Vagina (tissue), 2 donors: ENCODE results near the gene NXPH1. TPM values are rescaled to one million over a fixed set of nuclear protein-coding genes. Genes with fewer than 3 reads are reported as not detected.

Experiments
- DNase-seq, 2 donors: peaks; one replicate each; pipeline ENCODE4 v3.0.0-alpha.2; 2017; ENCODE audit errors: extremely low spot score in 2 of 2
- H3K27ac ChIP-seq: fragments of 200-600 bp; sonication (generic); one replicate; pipeline ENCODE4 v1.5.1; 2019
- H3K27me3 ChIP-seq: fragments of 200-600 bp; sonication (generic); one replicate; pipeline ENCODE4 v1.5.1; 2019
- H3K36me3 ChIP-seq, 2 donors: fragments of 200-600 bp; sonication (generic); one replicate each; pipeline ENCODE4 v1.5.1; 2017 to 2019
- H3K4me1 ChIP-seq: fragments of 200-600 bp; sonication (generic); one replicate; pipeline ENCODE4 v1.5.1; 2019
- H3K4me3 ChIP-seq, 2 donors: fragments of 200-600 bp; sonication (generic); 1 replicate in 1 of 2; 2 replicates in 1 of 2; pipeline ENCODE4 v1.5.1; 2016 to 2019
- H3K9me3 ChIP-seq: fragments of 200-600 bp; sonication (generic); one replicate; pipeline ENCODE4 v1.5.1; 2019
- CTCF ChIP-seq, 3 experiments: fragments of 450-650 bp in 2 of 3; fragments of 200-600 bp in 1 of 3; sonication (generic) in 1 of 3; IDR thresholded peaks; one replicate each; pipeline ENCODE4 v1.5.1; 2017 to 2019; ENCODE audit warnings: antibody characterized with exemption in 3 of 3, mild to moderate bottlenecking in 2 of 3, moderate library complexity in 2 of 3
- POLR2A ChIP-seq, 2 donors: fragments of 450-650 bp; IDR thresholded peaks; one replicate each; pipeline ENCODE4 v1.6.1; 2017; ENCODE audit warnings: antibody characterized with exemption in 2 of 2, mild to moderate bottlenecking in 2 of 2, moderate library complexity in 2 of 2
- POLR2AphosphoS5 ChIP-seq, 2 donors: sonication (generic); formaldehyde crosslinking; IDR thresholded peaks; one replicate each; pipeline ENCODE4 v1.9.0; 2017; ENCODE audit warnings: antibody characterized with exemption in 2 of 2, mild to moderate bottlenecking in 2 of 2, low read depth in 1 of 2; ENCODE audit not compliant: insufficient read depth in 1 of 2
- intact Hi-C: fragments of 100-400 bp; cut with DNase I; formaldehyde crosslinking; loops from one replicate; pipeline ENCODE4 v1.15.1; 2023
- total RNA-seq: library from RNA; depleted of rRNA; stranded (reverse); fragments of >200 nt; gene quantifications from one replicate; pipeline ENCODE4 v1.2.3, GENCODE V29; 2016

The NXPH1 gene
- total RNA-seq, 1 donor from 2014 or later: 0.25 TPM

- no peak overlapping the region for H3K4me3 ChIP-seq
- H3K36me3 ChIP-seq: no peaks in the 10 kb centered on the region
- H3K27ac ChIP-seq: no peak overlapping the region
- H3K4me1 ChIP-seq: no peaks in the 10 kb centered on the region
- intact Hi-C loops: no loop called here
- no peaks in the 10 kb centered on the region for H3K27me3 ChIP-seq
- no peak for DNase-seq
- TF ChIP-seq POLR2A (IDR thresholded peaks at IDR 0.05) (no peak), CTCF (IDR thresholded peaks at IDR 0.05) (no peak), POLR2AphosphoS5 (IDR thresholded peaks at IDR 0.05; ENCODE audit: insufficient read depth in 1 of 2, low read depth in 1 of 2) (no peak)
- no peaks in the 10 kb centered on the region for H3K9me3 ChIP-seq
Observed at GRCh38 chr7:8773518-8773917, 340.1 kb downstream of the NXPH1 start.

DNA sequence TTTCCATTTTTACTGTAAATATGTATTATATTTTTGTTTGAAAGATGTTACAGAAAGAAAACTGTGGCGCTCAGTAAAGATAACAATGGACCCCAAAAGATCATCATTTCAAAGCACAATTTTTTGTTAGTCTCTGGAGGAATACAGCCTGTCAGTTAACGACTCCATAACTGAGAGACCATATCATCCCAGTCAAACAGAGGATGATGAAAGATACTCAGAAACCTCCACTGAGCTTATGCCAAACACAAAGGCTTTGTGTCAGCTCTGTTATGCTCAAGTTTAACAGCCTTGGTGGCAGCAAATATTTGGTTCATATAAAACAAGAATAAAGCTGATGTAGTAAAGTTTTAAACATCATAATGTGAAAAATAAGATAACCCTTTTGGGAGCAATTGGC lies 345.1 kb downstream of the NXPH1 start:
- Histone ChIP-seq H3K36me3 (no peaks in the 10 kb centered on the region), H3K4me1 (no peaks in the 10 kb centered on the region), H3K9me3 (no peaks in the 10 kb centered on the region), H3K27me3 (no peaks in the 10 kb centered on the region), H3K27ac (no peak overlapping the region), H3K4me3 (no peak overlapping the region)
- intact Hi-C loops: no loop called here
- TF ChIP-seq CTCF (IDR thresholded peaks at IDR 0.05): no peak
- no peak for TF ChIP-seq POLR2AphosphoS5 (IDR thresholded peaks at IDR 0.05; ENCODE audit: insufficient read depth in 1 of 2, low read depth in 1 of 2)
- no peak for TF ChIP-seq POLR2A (IDR thresholded peaks at IDR 0.05)
- DNase-seq: no peak

DNA sequence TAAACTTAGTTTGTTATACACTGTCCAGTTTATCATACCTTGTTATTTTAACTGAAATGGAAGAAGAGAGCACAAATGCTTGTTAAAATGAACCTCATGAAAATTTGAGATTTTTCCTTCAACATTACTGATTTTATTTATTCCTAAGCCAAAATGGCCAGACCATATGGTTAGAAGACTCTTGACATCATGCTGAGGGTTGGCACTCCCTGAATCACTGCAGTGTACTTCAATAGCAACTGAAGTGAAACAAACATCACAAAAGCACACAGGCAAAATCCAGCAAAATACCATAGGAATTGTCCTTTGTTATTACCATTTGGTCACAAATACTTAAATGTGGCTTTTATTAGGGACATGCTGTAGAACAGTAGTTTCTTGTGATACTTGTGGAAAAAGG lies 347.8 kb downstream of the NXPH1 start:
- H3K27ac ChIP-seq: no peak overlapping the region
- H3K9me3 ChIP-seq: no peaks in the 10 kb centered on the region
- no peak overlapping the region for H3K4me3 ChIP-seq
- TF ChIP-seq CTCF (IDR thresholded peaks at IDR 0.05): no peak
- no peak for DNase-seq
- no peaks in the 10 kb centered on the region for H3K36me3 ChIP-seq
- intact Hi-C loops: no loop called here
- no peaks in the 10 kb centered on the region for H3K27me3 ChIP-seq
- H3K4me1 ChIP-seq: no peaks in the 10 kb centered on the region

DNA sequence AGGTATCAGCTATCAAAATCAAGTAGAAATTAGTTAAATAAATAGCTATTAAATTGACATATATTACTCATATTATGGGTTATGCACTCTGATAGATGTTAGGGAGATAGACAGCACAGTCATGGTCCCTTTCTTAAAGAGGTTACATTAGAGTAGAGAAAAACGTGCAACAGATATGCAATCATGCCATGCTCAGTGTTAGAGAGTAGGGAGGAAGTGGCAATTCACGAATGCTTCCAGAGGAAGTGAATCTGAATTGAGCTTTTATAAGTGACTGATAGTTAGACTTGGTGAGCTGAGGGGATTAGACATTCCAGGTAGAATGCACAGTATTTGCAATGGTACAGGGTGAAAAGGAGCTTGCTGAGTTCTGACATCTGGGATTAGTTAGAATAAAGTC lies 349.8 kb downstream of the NXPH1 start:
- intact Hi-C loops: no loop called here
- H3K27ac ChIP-seq: no peak overlapping the region
- TF ChIP-seq CTCF (IDR thresholded peaks at IDR 0.05) (no peak), POLR2AphosphoS5 (IDR thresholded peaks at IDR 0.05; ENCODE audit: insufficient read depth in 1 of 2, low read depth in 1 of 2) (no peak), POLR2A (IDR thresholded peaks at IDR 0.05) (no peak)
- no peak overlapping the region for H3K4me3 ChIP-seq
- DNase-seq: no peak
- no peaks in the 10 kb centered on the region for H3K27me3 ChIP-seq
- H3K4me1 ChIP-seq: no peaks in the 10 kb centered on the region
- H3K36me3 ChIP-seq: no peaks in the 10 kb centered on the region
- H3K9me3 ChIP-seq: no peaks in the 10 kb centered on the region

DNA sequence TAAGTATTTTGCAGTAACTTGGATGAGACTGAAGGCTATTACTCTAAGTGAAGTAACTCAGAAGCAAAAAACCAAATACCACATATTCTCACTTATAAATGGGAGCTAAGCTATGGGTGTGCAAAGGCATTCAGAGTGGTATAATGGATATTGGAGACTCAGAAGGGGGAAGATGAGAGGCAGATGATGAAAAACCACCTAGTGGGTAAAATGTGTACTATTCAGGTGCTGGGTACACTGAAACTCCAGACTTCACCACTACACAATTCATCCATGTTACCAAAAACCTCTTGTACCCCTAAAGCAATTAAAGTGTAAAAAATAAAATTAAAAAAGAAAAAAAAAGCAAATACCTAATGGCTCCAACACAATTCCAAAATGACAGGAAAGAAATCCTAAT lies 351.7 kb downstream of the NXPH1 start:
- intact Hi-C loops: no loop called here
- TF ChIP-seq POLR2A (IDR thresholded peaks at IDR 0.05) (no peak), CTCF (IDR thresholded peaks at IDR 0.05) (no peak), POLR2AphosphoS5 (IDR thresholded peaks at IDR 0.05; ENCODE audit: insufficient read depth in 1 of 2, low read depth in 1 of 2) (no peak)
- no peaks in the 10 kb centered on the region for H3K36me3 ChIP-seq

More for the DNA sequence above, 351.7 kb downstream of the NXPH1 start:
- Histone ChIP-seq H3K27ac (no peak overlapping the region), H3K27me3 (no peaks in the 10 kb centered on the region), H3K4me3 (no peak overlapping the region), H3K9me3 (no peaks in the 10 kb centered on the region), H3K4me1 (no peaks in the 10 kb centered on the region)
- no peak for DNase-seq
